ENCODE results near the gene CAMK1D. TPM values are rescaled to one million over a fixed set of nuclear protein-coding genes. Genes with fewer than 3 reads are reported as not detected.

CAMK1D gene
- total RNA-seq, 1 donor from 2014 or later: 36.3 TPM

GRCh38 chr10:12639996-12640944 lies 290.9 kb downstream of the CAMK1D start:
- H3K9me3 Mint-ChIP-seq (ENCODE audit: low read depth): no peaks in the 10 kb centered on the region
- no peaks in the 10 kb centered on the region for H3K27me3 Mint-ChIP-seq (ENCODE audit: low read depth)
- H3K4me1 Mint-ChIP-seq (ENCODE audit: low read depth): peaks cover 40% of the 10 kb centered on the region
- no peaks in the 10 kb centered on the region for H3K36me3 Mint-ChIP-seq (ENCODE audit: low read depth)
- no peak overlapping the region for H3K4me3 Mint-ChIP-seq (ENCODE audit: unreplicated experiment)
- DNase-seq (ENCODE audit: low spot score): no peak
- TF ChIP-seq, protein P1, sequence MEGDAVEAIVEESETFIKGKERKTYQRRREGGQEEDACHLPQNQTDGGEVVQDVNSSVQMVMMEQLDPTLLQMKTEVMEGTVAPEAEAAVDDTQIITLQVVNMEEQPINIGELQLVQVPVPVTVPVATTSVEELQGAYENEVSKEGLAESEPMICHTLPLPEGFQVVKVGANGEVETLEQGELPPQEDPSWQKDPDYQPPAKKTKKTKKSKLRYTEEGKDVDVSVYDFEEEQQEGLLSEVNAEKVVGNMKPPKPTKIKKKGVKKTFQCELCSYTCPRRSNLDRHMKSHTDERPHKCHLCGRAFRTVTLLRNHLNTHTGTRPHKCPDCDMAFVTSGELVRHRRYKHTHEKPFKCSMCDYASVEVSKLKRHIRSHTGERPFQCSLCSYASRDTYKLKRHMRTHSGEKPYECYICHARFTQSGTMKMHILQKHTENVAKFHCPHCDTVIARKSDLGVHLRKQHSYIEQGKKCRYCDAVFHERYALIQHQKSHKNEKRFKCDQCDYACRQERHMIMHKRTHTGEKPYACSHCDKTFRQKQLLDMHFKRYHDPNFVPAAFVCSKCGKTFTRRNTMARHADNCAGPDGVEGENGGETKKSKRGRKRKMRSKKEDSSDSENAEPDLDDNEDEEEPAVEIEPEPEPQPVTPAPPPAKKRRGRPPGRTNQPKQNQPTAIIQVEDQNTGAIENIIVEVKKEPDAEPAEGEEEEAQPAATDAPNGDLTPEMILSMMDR (IDR thresholded peaks at IDR 0.05): no peak
- no peak overlapping the region for H3K27ac Mint-ChIP-seq (ENCODE audit: unreplicated experiment)

- no peaks in the 10 kb centered on the region for H3K27me3 Mint-ChIP-seq (ENCODE audit: low read depth)
- H3K9me3 Mint-ChIP-seq (ENCODE audit: low read depth): no peaks in the 10 kb centered on the region
- H3K4me3 Mint-ChIP-seq (ENCODE audit: unreplicated experiment): no peak overlapping the region
- no peaks in the 10 kb centered on the region for H3K36me3 Mint-ChIP-seq (ENCODE audit: low read depth)
- H3K27ac Mint-ChIP-seq (ENCODE audit: unreplicated experiment): no peak overlapping the region
- TF ChIP-seq, protein P1 (IDR thresholded peaks at IDR 0.05): no peak
- no peak for DNase-seq (ENCODE audit: low spot score)
- peaks cover 27% of the 10 kb centered on the region for H3K4me1 Mint-ChIP-seq (ENCODE audit: low read depth)
Observed at GRCh38 chr10:12642036-12642435, 292.7 kb downstream of the CAMK1D start.

- no peaks in the 10 kb centered on the region for H3K36me3 Mint-ChIP-seq (ENCODE audit: low read depth)
- no peak for DNase-seq (ENCODE audit: low spot score)
- peaks cover 16% of the 10 kb centered on the region for H3K4me1 Mint-ChIP-seq (ENCODE audit: low read depth)
- no peak overlapping the region for H3K27ac Mint-ChIP-seq (ENCODE audit: unreplicated experiment)
- H3K27me3 Mint-ChIP-seq (ENCODE audit: low read depth): no peaks in the 10 kb centered on the region
- no peaks in the 10 kb centered on the region for H3K9me3 Mint-ChIP-seq (ENCODE audit: low read depth)
- TF ChIP-seq, protein P1 (IDR thresholded peaks at IDR 0.05): no peak
- H3K4me3 Mint-ChIP-seq (ENCODE audit: unreplicated experiment): no peak overlapping the region
Observed at GRCh38 chr10:12643279-12643678, 293.9 kb downstream of the CAMK1D start.

GRCh38 chr10:12644380-12645144 lies 295.2 kb downstream of the CAMK1D start:
- DNase-seq (ENCODE audit: low spot score): no peak
- Mint-ChIP-seq H3K9me3 (ENCODE audit: low read depth) (no peaks in the 10 kb centered on the region), H3K27me3 (ENCODE audit: low read depth) (no peaks in the 10 kb centered on the region), H3K27ac (ENCODE audit: unreplicated experiment) (no peak overlapping the region), H3K4me1 (ENCODE audit: low read depth) (peaks cover 9% of the 10 kb centered on the region), H3K4me3 (ENCODE audit: unreplicated experiment) (no peak overlapping the region), H3K36me3 (ENCODE audit: low read depth) (no peaks in the 10 kb centered on the region)
- TF ChIP-seq, protein P1 (IDR thresholded peaks at IDR 0.05): no peak

- DNase-seq (ENCODE audit: low spot score): no peak
- Mint-ChIP-seq H3K27me3 (ENCODE audit: low read depth) (no peaks in the 10 kb centered on the region), H3K36me3 (ENCODE audit: low read depth) (peaks cover 3% of the 10 kb centered on the region), H3K27ac (ENCODE audit: unreplicated experiment) (no peak overlapping the region), H3K9me3 (ENCODE audit: low read depth) (no peaks in the 10 kb centered on the region), H3K4me1 (ENCODE audit: low read depth) (peaks cover 9% of the 10 kb centered on the region), H3K4me3 (ENCODE audit: unreplicated experiment) (no peak overlapping the region)
- TF ChIP-seq, protein P1 (IDR thresholded peaks at IDR 0.05): no peak
Observed at GRCh38 chr10:12645449-12645848, 296.1 kb downstream of the CAMK1D start.
